ENCODE data around the gene PKN3. TPM values are rescaled to one million over a fixed set of nuclear protein-coding genes. Genes with fewer than 3 reads are reported as not detected.

Gene PKN3
- total and polyA plus RNA-seq, 2 of the 13 experiments (the other 11 are each of a cell fraction or from before 2014, with no cell fraction given), result 10.5 to 13.2 TPM

DNA sequence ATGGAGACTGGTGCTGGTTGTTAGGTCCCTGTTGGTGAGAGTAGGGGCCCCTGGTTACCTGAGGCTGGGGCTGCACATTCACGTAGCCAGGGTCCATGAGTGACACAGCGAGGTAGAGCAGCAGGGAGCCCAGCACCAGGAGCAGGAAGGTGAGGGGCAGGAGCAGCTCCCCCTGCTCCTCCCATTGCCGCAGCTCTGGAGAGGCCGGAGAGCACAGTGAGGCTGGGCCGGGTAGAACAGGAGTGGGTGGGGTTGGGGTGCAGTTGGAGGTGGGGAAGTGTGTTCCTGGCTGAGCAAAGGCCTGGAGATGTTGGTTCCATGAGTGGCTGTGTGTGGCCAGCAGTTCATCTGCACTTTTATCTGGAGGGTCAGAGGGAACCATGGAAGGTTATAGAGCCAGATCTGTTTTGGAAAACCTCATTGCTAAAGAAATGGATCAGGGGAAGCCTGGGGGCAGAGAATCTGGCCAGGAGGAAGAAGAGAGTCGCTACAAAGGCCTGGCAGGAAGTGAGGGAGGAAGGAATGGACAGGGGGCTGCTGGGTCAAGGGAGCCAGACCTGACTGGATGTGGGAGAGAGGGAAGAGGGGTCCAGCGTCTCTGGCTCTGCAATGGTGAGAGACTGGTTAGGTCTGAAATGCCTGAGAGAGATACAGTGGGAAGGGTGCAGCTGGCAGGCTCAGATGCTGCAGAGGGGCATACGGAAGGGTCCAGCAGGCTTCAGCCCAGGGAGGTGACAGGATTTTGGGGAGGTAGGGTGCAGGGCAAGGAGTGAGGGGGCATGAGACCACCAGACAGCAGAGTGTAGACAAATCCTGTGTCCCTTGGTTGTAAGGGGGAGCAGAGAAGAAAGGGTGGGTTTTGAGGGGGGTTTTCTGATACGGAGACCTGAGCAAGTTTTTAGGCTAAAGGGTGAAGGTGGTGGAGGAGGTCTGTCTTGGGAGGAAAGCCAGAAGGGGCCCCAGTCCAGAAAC, 20.4 kb downstream of the PKN3 start:
- H3K4me1 ChIP-seq (ENCODE audit: insufficient read depth, low read length), result peaks cover 47% of the 10 kb centered on the region
- TF ChIP-seq AGO2 (optimal IDR thresholded peaks at IDR 0.05; ENCODE audit: low read depth, low read length) (peak; percentile 20), POLR2AphosphoS5 (IDR thresholded peaks at IDR 0.05; ENCODE audit: low read depth, low read length) (peak; percentile 26), GATAD1 (CRISPR knock-in tag; IDR thresholded peaks at IDR 0.05) (no peak)
- in situ Hi-C loops (cut with HindIII; ENCODE audit: extremely low pct_ligation_motif_present, low pct_unique_long_range_greater_than_20kb), result no loop called here
- no peaks in the 10 kb centered on the region; a peak in 1 of 5 replicates for H3K36me3 ChIP-seq (replicated peaks in 1 of 2; ENCODE audit: control insufficient read depth in 1 of 2, insufficient read depth in 2 of 2, low read length in 2 of 2)
- 73% methylated on average over 9 of the region's 9 CpGs for WGBS (ENCODE audit: low lambda C conversion rate)
- FAIRE-seq (no peak), DNase-seq (ENCODE audit: low spot score) (no peak), ATAC-seq (no peak)
- H3K9me3 ChIP-seq (ENCODE audit: low read length), result no peaks in the 10 kb centered on the region
- no peak overlapping the region for H2AFZ ChIP-seq (ENCODE audit: low read length)
- no peaks in the 10 kb centered on the region for H4K20me1 ChIP-seq (ENCODE audit: insufficient read depth, low read length)
- ChIA-PET CTCF (ENCODE audit: low intra/inter-chr PET ratio, low total read pairs) (no interaction called here), POLR2A (interaction anchor here (0.9 to 3.3 kb wide), 4 partner anchors 25 to 96 kb away, joined by 4 to 20 read pairs (median 10); partner anchors contain the start of gene ENDOG)
- peak overlapping the region; percentile 19 for H3K27ac ChIP-seq (ENCODE audit: extremely low read length, insufficient read depth, low read length)
- peak overlapping the region; percentile 70 to 88 (median 74); a peak in 5 of 6 replicates for H3K4me3 ChIP-seq (replicated peaks in 1 of 3; ENCODE audit: insufficient read depth in 1 of 3, low read depth in 2 of 3, low read length in 3 of 3)
- H3K79me2 ChIP-seq (ENCODE audit: insufficient read depth, low read length), result peaks cover 7% of the 10 kb centered on the region
- H3K27me3 ChIP-seq (ENCODE audit: control insufficient read depth in 1 of 2, insufficient read depth in 2 of 2, low read length in 2 of 2), result no peaks in the 10 kb centered on the region
- intact Hi-C loops (cut with micrococcal nuclease; ENCODE audit: unreplicated experiment), result no loop called here
- BruUV-seq (replicated peaks), result no TSS peak
- H3K4me2 ChIP-seq (ENCODE audit: low read depth, low read length), result peak overlapping the region; percentile 85
- peak overlapping the region; percentile 76; the same call in 1 of the 2 replicates for H3K9ac ChIP-seq (ENCODE audit: insufficient read depth, low read depth, low read length)

GRCh38 chr9:128723352-128723865, 21.1 kb downstream of the PKN3 start:
- BruUV-seq (replicated peaks), result no TSS peak
- Histone ChIP-seq H3K27ac (ENCODE audit: extremely low read length, insufficient read depth, low read length) (peak overlapping the region; percentile 34), H3K9ac (ENCODE audit: insufficient read depth, low read depth, low read length) (peak overlapping the region; percentile 76), H3K9me3 (ENCODE audit: low read length) (no peaks in the 10 kb centered on the region), H3K4me2 (ENCODE audit: low read depth, low read length) (peak overlapping the region; percentile 85), H4K20me1 (ENCODE audit: insufficient read depth, low read length) (no peaks in the 10 kb centered on the region), H2AFZ (ENCODE audit: low read length) (no peak overlapping the region), H3K27me3 (ENCODE audit: control insufficient read depth in 1 of 2, insufficient read depth in 2 of 2, low read length in 2 of 2) (no peaks in the 10 kb centered on the region), H3K79me2 (ENCODE audit: insufficient read depth, low read length) (peaks cover 7% of the 10 kb centered on the region), H3K4me3 (replicated peaks in 1 of 3; ENCODE audit: insufficient read depth in 1 of 3, low read depth in 2 of 3, low read length in 3 of 3) (peak overlapping the region; percentile 70 to 88 (median 74)), H3K36me3 (replicated peaks in 1 of 2; ENCODE audit: control insufficient read depth in 1 of 2, insufficient read depth in 2 of 2, low read length in 2 of 2) (no peaks in the 10 kb centered on the region; a peak in 1 of 5 replicates), H3K4me1 (ENCODE audit: insufficient read depth, low read length) (peaks cover 40% of the 10 kb centered on the region)
- intact Hi-C loops (cut with micrococcal nuclease; ENCODE audit: unreplicated experiment), result no loop called here
- DNase-seq (ENCODE audit: low spot score) (no peak), ATAC-seq (no peak), FAIRE-seq (no peak)
- POLR2A ChIA-PET, result interaction anchor here (0.7 to 3.3 kb wide), 11 partner anchors 9 to 106 kb away, joined by 3 to 20 read pairs (median 4); partner anchors contain the start of genes DYNC2I2, ENDOG and SPOUT1
- in situ Hi-C loops (cut with HindIII; ENCODE audit: extremely low pct_ligation_motif_present, low pct_unique_long_range_greater_than_20kb), result no loop called here
- 14% methylated on average over 7 of the region's 7 CpGs for WGBS (ENCODE audit: low lambda C conversion rate)
- TF ChIP-seq, protein P1, sequence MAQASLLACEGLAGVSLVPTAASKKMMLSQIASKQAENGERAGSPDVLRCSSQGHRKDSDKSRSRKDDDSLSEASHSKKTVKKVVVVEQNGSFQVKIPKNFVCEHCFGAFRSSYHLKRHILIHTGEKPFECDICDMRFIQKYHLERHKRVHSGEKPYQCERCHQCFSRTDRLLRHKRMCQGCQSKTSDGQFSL (CRISPR knock-in tag; IDR thresholded peaks at IDR 0.05), result 0 out of 2 replicates have a peak, but pooled peaks have one; percentile 47
- TF ChIP-seq RFX1 (IDR thresholded peaks at IDR 0.05) (no peak), XRCC5 (optimal IDR thresholded peaks at IDR 0.05; ENCODE audit: low read length) (no peak), MTA1 (CRISPR knock-in tag; IDR thresholded peaks at IDR 0.05; ENCODE audit: borderline replicate concordance) (0 out of 2 replicates have a peak, but pooled peaks have one; percentile 5), AKAP8 (CRISPR knock-in tag; IDR thresholded peaks at IDR 0.05) (no peak), GLI4 (CRISPR knock-in tag; IDR thresholded peaks at IDR 0.05; ENCODE audit: borderline replicate concordance) (0 out of 2 replicates have a peak, but pooled peaks have one; percentile 30), SALL2 (CRISPR knock-in tag; IDR thresholded peaks at IDR 0.05) (no peak), NFIB (CRISPR knock-in tag; IDR thresholded peaks at IDR 0.05; ENCODE audit: borderline replicate concordance) (0 out of 2 replicates have a peak, but pooled peaks have one; percentile 27), SNAPC5 (CRISPR knock-in tag; IDR thresholded peaks at IDR 0.05; ENCODE audit: borderline replicate concordance) (no peak)
- TF ChIP-seq, protein P2, sequence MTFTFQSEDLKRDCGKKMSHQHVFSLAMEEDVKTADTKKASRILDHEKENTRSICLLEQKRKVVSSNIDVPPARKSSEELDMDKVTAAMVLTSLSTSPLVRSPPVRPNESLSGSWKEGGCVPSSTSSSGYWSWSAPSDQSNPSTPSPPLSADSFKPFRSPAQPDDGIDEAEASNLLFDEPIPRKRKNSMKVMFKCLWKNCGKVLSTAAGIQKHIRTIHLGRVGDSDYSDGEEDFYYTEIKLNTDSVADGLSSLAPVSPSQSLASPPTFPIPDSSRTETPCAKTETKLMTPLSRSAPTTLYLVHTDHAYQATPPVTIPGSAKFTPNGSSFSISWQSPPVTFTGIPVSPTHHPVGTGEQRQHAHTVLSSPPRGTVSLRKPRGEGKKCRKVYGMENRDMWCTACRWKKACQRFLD (CRISPR knock-in tag; IDR thresholded peaks at IDR 0.05; ENCODE audit: borderline replicate concordance), result 0 out of 2 replicates have a peak, but pooled peaks have one; percentile 54
- CTCF ChIA-PET (ENCODE audit: low intra/inter-chr PET ratio, low total read pairs), result no interaction called here
